CD4-positive, alpha-beta T cell treated with Interferon alpha-2 for 1 hour (primary cell): ENCODE measurements around the gene PDZD8.

Experiments
- DNase-seq, 2 donors: peaks; one replicate each; pipeline ENCODE4 v3.0.0-alpha.2; 2020 to 2022

PDZD8 gene

GRCh38 chr10:117375360-117376178, at the start of gene PDZD8:
TSS of gene PDZD8 (minus strand) at chr10:117375440. CDS start at chr10:117375227, 213 bp downstream.
- DNase-seq, result peak; percentile 87 to 91

- DNase-seq, result no peak
Measured at GRCh38 chr10:117424171-117424570, 48.9 kb upstream of the PDZD8 start.

- no peak for DNase-seq
Measured at GRCh38 chr10:117421985-117422384, 46.7 kb upstream of the PDZD8 start.

GRCh38 chr10:117420768-117421167, 45.5 kb upstream of the PDZD8 start:
- DNase-seq, result no peak

GRCh38 chr10:117419921-117420320, 44.7 kb upstream of the PDZD8 start:
- no peak for DNase-seq

GRCh38 chr10:117419159-117419558, 43.9 kb upstream of the PDZD8 start:
- DNase-seq, result no peak

- DNase-seq, result no peak
Measured at GRCh38 chr10:117418121-117418520, 42.9 kb upstream of the PDZD8 start.

- no peak for DNase-seq
Measured at GRCh38 chr10:117417196-117417595, 42.0 kb upstream of the PDZD8 start.

- no peak for DNase-seq
Measured at GRCh38 chr10:117413928-117414618, 38.8 kb upstream of the PDZD8 start.

- DNase-seq, result no peak
Measured at GRCh38 chr10:117412469-117413010, 37.3 kb upstream of the PDZD8 start.

GRCh38 chr10:117411479-117412399, 36.5 kb upstream of the PDZD8 start:
- no peak for DNase-seq

GRCh38 chr10:117410557-117410956, 35.3 kb upstream of the PDZD8 start:
- no peak for DNase-seq

- no peak for DNase-seq
Measured at GRCh38 chr10:117409549-117410305, 34.5 kb upstream of the PDZD8 start.

GRCh38 chr10:117408436-117409384, 33.5 kb upstream of the PDZD8 start:
- DNase-seq, result no peak

- no peak for DNase-seq
Measured at GRCh38 chr10:117405730-117406129, 30.5 kb upstream of the PDZD8 start.

GRCh38 chr10:117400329-117400728, 25.1 kb upstream of the PDZD8 start:
- no peak for DNase-seq

GRCh38 chr10:117399341-117400196, 24.3 kb upstream of the PDZD8 start:
- DNase-seq, result no peak

- no peak for DNase-seq
Measured at GRCh38 chr10:117398029-117398428, 22.8 kb upstream of the PDZD8 start.

- DNase-seq, result no peak
Measured at GRCh38 chr10:117391436-117392205, 16.4 kb upstream of the PDZD8 start.
